Stomach (tissue), 9 donors: Measurements from ENCODE around the gene C19orf67. TPM values are rescaled to one million over a fixed set of nuclear protein-coding genes. Genes with fewer than 3 reads are reported as not detected.
A peak's percentile ranks its signal among the peaks of the same experiment; 100 is the strongest.

Experiments used
- DNase-seq, 2 donors: peaks; one replicate each; pipeline versions ENCODE4 v3.0.0 to v3.0.0-alpha.2; 2013 to 2019
- H3K27ac ChIP-seq, 5 donors: fragments of 200-600 bp in 4 of 5; sonication (generic) in 4 of 5; one replicate each; pipeline ENCODE4 v1.5.1; 2013 to 2019; ENCODE audit warnings: mild to moderate bottlenecking in 1 of 5, moderate library complexity in 1 of 5
- H3K27me3 ChIP-seq, 3 donors: fragments of 200-600 bp; sonication (generic); one replicate each; pipeline ENCODE4 v1.5.1; 2017 to 2019; ENCODE audit warnings: mixed run types in 1 of 3
- H3K36me3 ChIP-seq, 4 donors: fragments of 200-600 bp; sonication (generic); 1 replicate in 3 of 4; 2 replicates in 1 of 4; pipeline ENCODE4 v1.5.1; 2016 to 2019
- H3K4me1 ChIP-seq, 4 donors: fragments of 200-600 bp; sonication (generic); one replicate each; pipeline ENCODE4 v1.5.1; 2016 to 2019
- H3K4me3 ChIP-seq, 4 donors: fragments of 200-600 bp; sonication (generic) in 3 of 4; one replicate each; pipeline ENCODE4 v1.5.1; 2016 to 2019; ENCODE audit warnings: mild to moderate bottlenecking in 1 of 4
- H3K9me3 ChIP-seq, 4 donors: fragments of 200-600 bp; sonication (generic); one replicate each; pipeline ENCODE4 v1.5.1; 2016 to 2019
- EP300 ChIP-seq: sonication (generic); formaldehyde crosslinking; IDR thresholded peaks from one replicate; pipeline ENCODE4 v1.6.1; 2017; ENCODE audit warnings: antibody characterized with exemption
- POLR2A ChIP-seq, 4 donors: fragments of 450-650 bp; IDR thresholded peaks; one replicate each; pipeline ENCODE4 v1.6.1; 2016; ENCODE audit warnings: antibody characterized with exemption in 4 of 4, control low read depth in 2 of 4, mild to moderate bottlenecking in 1 of 4, moderate library complexity in 1 of 4
- POLR2AphosphoS5 ChIP-seq, 3 donors: sonication (generic); formaldehyde crosslinking; IDR thresholded peaks; one replicate each; pipeline ENCODE4 v1.6.1; 2016; ENCODE audit warnings: antibody characterized with exemption in 3 of 3
- WGBS, 5 donors: extraction: QIAGEN DNeasy Blood & Tissue Kit in 3 of 5; methylation state at CpG; one replicate each; pipeline versions ENCODE4 v1.1.5 to v1.1.7; 2013 to 2018; 5-methylcytosine and 5-hydroxymethylcytosine counted together
- intact Hi-C: fragments of 100-400 bp; cut with DNase I; formaldehyde crosslinking; loops from one replicate; pipeline ENCODE4 v1.15.1; 2023; ENCODE audit warnings: low total_unique reads
- polyA plus RNA-seq, 3 donors: library from polyadenylated mRNA; stranded (reverse); fragments of 200-250 nt; gene quantifications; one replicate each; pipeline ENCODE4 v1.2.3, GENCODE V29; 2013
- total RNA-seq, 5 donors: library from RNA; depleted of rRNA; stranded (reverse); fragments of >200 nt; gene quantifications; one replicate each; pipeline versions ENCODE4 v1.1.0 to v1.2.3, GENCODE V29; 2014 to 2016
- TF ChIP-seq, protein P1 (sequence below), 7 experiments: fragments of 450-650 bp in 4 of 7; fragments of 200-600 bp in 3 of 7; sonication (generic) in 3 of 7; IDR thresholded peaks; one replicate each; pipeline ENCODE4 v1.5.1; 2016 to 2019; ENCODE audit warnings: antibody characterized with exemption in 7 of 7, control low read depth in 2 of 7, mild to moderate bottlenecking in 1 of 7
- donor health status: healthy with polysubstance abuse.
- donor health status: Bipolar disorder and iron deficiency.
- donor health status: healthy.

The C19orf67 gene
- total and polyA plus RNA-seq, 8 donors: 0.50 TPM; not detected in 7

DNA sequence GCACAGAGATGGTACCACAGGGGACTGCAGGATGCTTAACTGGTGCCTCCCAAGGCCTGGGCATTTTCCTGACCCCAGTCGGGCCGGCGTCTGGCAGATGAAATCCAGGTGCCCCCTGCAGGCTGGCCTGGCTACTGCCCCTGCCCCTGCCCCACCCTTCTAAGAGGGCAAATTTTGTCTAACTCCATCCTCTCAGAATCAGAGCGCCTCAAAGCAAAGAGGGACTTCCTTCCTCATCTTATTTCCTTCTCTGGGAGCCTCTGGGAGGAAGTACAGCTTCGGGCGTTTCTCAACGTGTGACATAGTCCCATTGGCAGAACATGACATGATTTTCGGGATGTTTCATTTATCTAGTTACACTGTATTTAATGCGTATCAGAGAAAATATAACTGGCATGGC lies 29.3 kb upstream of the C19orf67 start:
- no peaks in the 10 kb centered on the region for H3K9me3 ChIP-seq
- intact Hi-C loops: no loop called here
- peaks cover 0 to 5% (median 0%) of the 10 kb centered on the region in 4 donors for H3K36me3 ChIP-seq
- no peak for TF ChIP-seq EP300
- TF ChIP-seq, protein P1, sequence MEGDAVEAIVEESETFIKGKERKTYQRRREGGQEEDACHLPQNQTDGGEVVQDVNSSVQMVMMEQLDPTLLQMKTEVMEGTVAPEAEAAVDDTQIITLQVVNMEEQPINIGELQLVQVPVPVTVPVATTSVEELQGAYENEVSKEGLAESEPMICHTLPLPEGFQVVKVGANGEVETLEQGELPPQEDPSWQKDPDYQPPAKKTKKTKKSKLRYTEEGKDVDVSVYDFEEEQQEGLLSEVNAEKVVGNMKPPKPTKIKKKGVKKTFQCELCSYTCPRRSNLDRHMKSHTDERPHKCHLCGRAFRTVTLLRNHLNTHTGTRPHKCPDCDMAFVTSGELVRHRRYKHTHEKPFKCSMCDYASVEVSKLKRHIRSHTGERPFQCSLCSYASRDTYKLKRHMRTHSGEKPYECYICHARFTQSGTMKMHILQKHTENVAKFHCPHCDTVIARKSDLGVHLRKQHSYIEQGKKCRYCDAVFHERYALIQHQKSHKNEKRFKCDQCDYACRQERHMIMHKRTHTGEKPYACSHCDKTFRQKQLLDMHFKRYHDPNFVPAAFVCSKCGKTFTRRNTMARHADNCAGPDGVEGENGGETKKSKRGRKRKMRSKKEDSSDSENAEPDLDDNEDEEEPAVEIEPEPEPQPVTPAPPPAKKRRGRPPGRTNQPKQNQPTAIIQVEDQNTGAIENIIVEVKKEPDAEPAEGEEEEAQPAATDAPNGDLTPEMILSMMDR (IDR thresholded peaks at IDR 0.05): peak in 5 of 7 experiments; percentile 43 to 73 (median 49)
- peak in 1 of 3 donors; percentile 4 for TF ChIP-seq POLR2AphosphoS5 (IDR thresholded peaks at IDR 0.05)
- peak; percentile 60 for DNase-seq
- no peaks in the 10 kb centered on the region for H3K27me3 ChIP-seq
- peaks cover 62 to 86% (median 76%) of the 10 kb centered on the region in 4 donors for H3K4me1 ChIP-seq
- H3K4me3 ChIP-seq: no peak overlapping the region
- WGBS, 5 donors: 32 to 47% (median 40%) methylated on average over 9 of the region's 9 CpGs
- H3K27ac ChIP-seq: peak overlapping the region; percentile 26 to 99 (median 84)

DNA sequence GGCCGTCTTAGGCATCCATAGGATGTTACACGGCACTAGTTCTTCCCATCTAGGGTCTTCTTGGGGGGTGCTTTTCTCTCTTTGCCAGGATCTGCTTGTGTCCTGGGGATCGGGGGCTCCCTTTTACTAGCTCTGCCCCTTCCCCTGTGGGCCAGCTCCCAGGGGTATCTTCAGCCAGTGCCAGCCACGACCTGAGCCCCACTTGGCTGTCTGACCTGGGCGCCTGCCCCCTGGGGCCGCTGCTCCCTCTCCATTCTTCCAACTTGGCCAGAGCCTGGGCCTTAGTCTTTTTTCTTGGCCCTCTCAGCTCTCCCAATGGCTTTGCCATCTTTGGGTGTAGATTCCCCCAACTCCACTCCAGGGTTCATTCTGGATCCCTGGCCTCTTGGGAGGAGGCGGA lies 28.9 kb upstream of the C19orf67 start:
- Histone ChIP-seq H3K4me3 (no peak overlapping the region), H3K36me3 (peaks cover 0 to 5% (median under 1%) of the 10 kb centered on the region in 4 donors), H3K27me3 (no peaks in the 10 kb centered on the region), H3K9me3 (no peaks in the 10 kb centered on the region), H3K27ac (peak overlapping the region; percentile 26 to 99 (median 84)), H3K4me1 (peaks cover 57 to 82% (median 72%) of the 10 kb centered on the region in 4 donors)
- TF ChIP-seq POLR2A (IDR thresholded peaks at IDR 0.05) (no peak), POLR2AphosphoS5 (IDR thresholded peaks at IDR 0.05) (no peak), EP300 (no peak)
- TF ChIP-seq, protein P1 (IDR thresholded peaks at IDR 0.05): no peak
- DNase-seq: no peak
- intact Hi-C loops: no loop called here
- 86 to 97% (median 88%) methylated on average over 7 of the region's 7 CpGs for WGBS, 5 donors

DNA sequence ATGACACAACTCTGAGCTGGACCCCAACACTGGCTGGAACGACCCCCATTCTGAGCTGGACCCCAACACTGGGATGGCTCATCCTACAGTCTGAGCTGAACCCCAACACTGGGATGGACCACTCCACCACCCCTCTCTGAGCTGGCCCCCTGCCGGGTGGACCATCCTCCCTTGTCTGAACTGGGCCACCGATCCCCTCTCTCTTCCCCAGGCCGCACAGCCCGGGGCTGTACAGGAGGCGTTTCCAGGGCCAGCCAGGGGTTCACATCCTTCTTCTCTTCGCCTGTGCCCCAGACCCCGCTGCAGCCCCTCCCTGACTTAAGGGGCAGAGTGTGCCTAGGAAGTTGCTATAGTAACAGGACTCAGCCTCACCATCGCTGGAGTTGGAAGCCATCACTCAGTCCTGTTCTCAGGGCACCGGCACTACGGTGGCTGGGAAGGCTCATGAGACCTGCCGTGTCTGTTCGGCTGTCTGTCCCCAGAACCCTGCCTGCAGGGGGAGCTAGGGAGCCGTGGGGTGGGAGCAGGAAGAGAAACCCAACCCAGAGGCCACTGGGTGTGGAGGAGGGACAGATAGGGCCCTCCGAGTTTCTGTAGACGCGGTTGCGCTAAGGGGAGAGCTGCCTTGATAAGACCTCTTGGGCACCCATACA lies 28.3 kb upstream of the C19orf67 start:
- H3K9me3 ChIP-seq: no peaks in the 10 kb centered on the region
- TF ChIP-seq, protein P1 (IDR thresholded peaks at IDR 0.05): no peak
- no peak for TF ChIP-seq EP300
- no peak for TF ChIP-seq POLR2AphosphoS5 (IDR thresholded peaks at IDR 0.05)
- no peak for TF ChIP-seq POLR2A (IDR thresholded peaks at IDR 0.05)
- intact Hi-C loops: no loop called here
- peaks cover 52 to 77% (median 66%) of the 10 kb centered on the region in 4 donors for H3K4me1 ChIP-seq
- H3K27ac ChIP-seq: peak overlapping the region; percentile 45 to 99 (median 84)
- H3K4me3 ChIP-seq: no peak overlapping the region
- no peak for DNase-seq
- H3K36me3 ChIP-seq: peaks cover 0 to 6% (median 3%) of the 10 kb centered on the region in 4 donors
- 82 to 85% (median 84%) methylated on average over 17 to 18 of the region's 18 CpGs for WGBS, 5 donors
- H3K27me3 ChIP-seq: no peaks in the 10 kb centered on the region

DNA sequence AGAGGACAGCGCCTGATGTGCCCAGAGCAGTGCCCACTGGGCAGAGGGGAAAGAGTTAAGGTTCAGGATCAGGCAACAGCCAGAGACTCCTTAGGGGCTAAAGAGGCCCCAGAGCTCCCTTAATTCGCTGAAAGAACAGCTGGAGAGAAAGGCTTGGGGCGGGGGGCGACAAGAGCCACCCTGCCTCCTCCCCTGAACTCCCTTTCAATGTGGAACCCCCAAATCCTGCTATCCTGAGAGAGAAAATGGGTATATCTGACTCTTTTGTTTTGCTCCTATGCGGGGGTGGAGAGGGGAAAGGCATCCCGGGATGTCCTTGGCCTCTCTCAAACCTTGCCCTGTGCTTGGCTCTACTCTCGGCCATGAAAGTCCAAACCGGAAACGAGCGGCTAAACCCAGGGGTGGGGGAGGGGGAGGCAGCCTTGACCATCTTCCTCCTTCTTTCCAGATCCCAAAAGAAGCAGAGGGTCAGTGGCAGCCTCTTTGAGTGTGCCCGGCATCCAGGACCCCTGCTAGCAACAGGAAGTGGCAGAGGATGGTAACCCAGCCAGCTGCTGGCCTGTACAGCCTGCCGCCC lies 27.3 kb upstream of the C19orf67 start:
- no peaks in the 10 kb centered on the region for H3K27me3 ChIP-seq
- DNase-seq: peak in 1 of 2 donors; percentile 60
- H3K4me1 ChIP-seq: peaks cover 45 to 74% (median 61%) of the 10 kb centered on the region in 4 donors
- peak overlapping the region; percentile 45 to 99 (median 84) for H3K27ac ChIP-seq
- intact Hi-C loops: no loop called here
- no peak for TF ChIP-seq POLR2AphosphoS5 (IDR thresholded peaks at IDR 0.05)
- TF ChIP-seq, protein P1 (IDR thresholded peaks at IDR 0.05): no peak
- TF ChIP-seq EP300: no peak
- no peak for TF ChIP-seq POLR2A (IDR thresholded peaks at IDR 0.05)
- no peaks in the 10 kb centered on the region for H3K9me3 ChIP-seq
- 41 to 61% (median 51%) methylated on average over 11 to 12 of the region's 12 CpGs for WGBS, 5 donors
- H3K36me3 ChIP-seq: peaks cover 0 to 10% (median 4%) of the 10 kb centered on the region in 4 donors
- peak overlapping the region; percentile 0 to 13 (median 4) for H3K4me3 ChIP-seq
